ENCODE measurements around the gene DUOX1.

- TF ChIP-seq EZH2 (IDR thresholded peaks at IDR 0.05; ENCODE audit: low read depth) (no peak), CTCF (conservative IDR thresholded peaks at IDR 0.05) (no peak)
Observed at GRCh38 chr15:45180648-45181436, 51.0 kb downstream of the DUOX1 start.

Measured in PC-9 (cell line).